OCI-LY1 (cell line): ENCODE data around the gene MTHFD1L.

ENCODE experiments used
- H2AFZ ChIP-seq: fragments of 200-600 bp; sonication (generic), shearing (Covaris generic); 2 replicates; pipeline ENCODE4 v1.6.0; 2014; ENCODE audit warnings: antibody characterized with exemption, mild to moderate bottlenecking, low read length
- H3F3A ChIP-seq: fragments of 200-600 bp; sonication (generic), shearing (Covaris generic); 2 replicates; pipeline ENCODE4 v1.6.0; 2014; ENCODE audit warnings: mild to moderate bottlenecking, antibody characterized with exemption, low read length, moderate library complexity; ENCODE audit not compliant: insufficient read depth
- H3K27ac ChIP-seq: fragments of 200-600 bp; sonication (generic); 2 replicates; pipeline ENCODE4 v1.5.1; 2014; ENCODE audit warnings: low read length, mixed run types, mild to moderate bottlenecking, low read depth; ENCODE audit not compliant: poor library complexity, severe bottlenecking
- H3K27me3 ChIP-seq: fragments of 200-600 bp; sonication (generic); 2 replicates; pipeline ENCODE4 v1.6.0; 2014; ENCODE audit warnings: antibody characterized with exemption, mild to moderate bottlenecking, low read length, moderate library complexity; ENCODE audit not compliant: insufficient read depth
- H3K36me3 ChIP-seq: fragments of 200-600 bp; sonication (generic); 2 replicates; pipeline ENCODE4 v1.6.1; 2014; ENCODE audit warnings: mild to moderate bottlenecking, antibody characterized with exemption, low read length, moderate library complexity, mixed read lengths; ENCODE audit not compliant: insufficient read depth
- H3K4me1 ChIP-seq: fragments of 200-600 bp; sonication (generic); 2 replicates; pipeline ENCODE4 v1.5.1; 2014; ENCODE audit warnings: mild to moderate bottlenecking, low read length, moderate library complexity; ENCODE audit not compliant: insufficient read depth, severe bottlenecking
- H3K4me2 ChIP-seq: fragments of 200-600 bp; sonication (generic), shearing (Covaris generic); 2 replicates; pipeline ENCODE4 v1.6.1; 2014; ENCODE audit warnings: low read length
- H3K4me3 ChIP-seq: fragments of 200-600 bp; sonication (generic); 2 replicates; pipeline ENCODE4 v1.5.1; 2014; ENCODE audit warnings: low read length, low read depth, mild to moderate bottlenecking, mixed read lengths; ENCODE audit not compliant: poor library complexity, severe bottlenecking
- H3K79me2 ChIP-seq: fragments of 200-600 bp; shearing (Covaris generic); 2 replicates; pipeline ENCODE4 v1.6.1; 2016; ENCODE audit warnings: mixed run types, low read length, mixed read lengths; ENCODE audit not compliant: insufficient read depth
- H3K9ac ChIP-seq: fragments of 200-600 bp; sonication (generic), shearing (Covaris generic); 2 replicates; pipeline ENCODE4 v1.6.1; 2014; ENCODE audit warnings: mild to moderate bottlenecking, low read length, mixed read lengths
- H3K9me2 ChIP-seq: fragments of 200-600 bp; sonication (generic), shearing (Covaris generic); 2 replicates; pipeline ENCODE4 v1.6.1; 2014; ENCODE audit warnings: low read depth, mild to moderate bottlenecking, low read length, mixed read lengths
- H3K9me3 ChIP-seq: fragments of 200-600 bp; shearing (Covaris generic); 2 replicates; pipeline ENCODE4 v1.6.1; 2014; ENCODE audit warnings: low read length, mixed read lengths
- H4K20me1 ChIP-seq: fragments of 200-600 bp; sonication (generic), shearing (Covaris generic); 2 replicates; pipeline ENCODE4 v1.6.0; 2016; ENCODE audit warnings: mild to moderate bottlenecking, low read length; ENCODE audit not compliant: insufficient read depth
- EZH2 ChIP-seq: fragments of 200-600 bp; sonication (generic), shearing (Covaris generic); IDR thresholded peaks from 2 replicates; pipeline ENCODE4 v1.8.0; 2017; ENCODE audit warnings: borderline replicate concordance, mixed run types, mild to moderate bottlenecking, antibody characterized with exemption, low read length, moderate library complexity, mixed read lengths
- TF ChIP-seq, protein P1 (sequence below): fragments of 200-600 bp; sonication (generic), shearing (Covaris generic); IDR thresholded peaks from 2 replicates; pipeline ENCODE4 v1.5.1; 2017; ENCODE audit warnings: mild to moderate bottlenecking, antibody characterized with exemption, low read length, moderate library complexity, mixed read lengths

MTHFD1L gene

GRCh38 chr6:151131324-151132007 is 266.0 kb downstream of the MTHFD1L start:
- H3K4me2 ChIP-seq, result no peak overlapping the region
- no peak overlapping the region for H3K4me3 ChIP-seq
- H3K79me2 ChIP-seq, result no peaks in the 10 kb centered on the region
- no peaks in the 10 kb centered on the region for H3F3A ChIP-seq
- H3K27ac ChIP-seq, result no peak overlapping the region
- H4K20me1 ChIP-seq, result no peaks in the 10 kb centered on the region
- H2AFZ ChIP-seq, result no peak overlapping the region
- H3K27me3 ChIP-seq, result no peaks in the 10 kb centered on the region; the same call in 1 of the 2 replicates
- no peaks in the 10 kb centered on the region for H3K9me3 ChIP-seq
- TF ChIP-seq, protein P1, sequence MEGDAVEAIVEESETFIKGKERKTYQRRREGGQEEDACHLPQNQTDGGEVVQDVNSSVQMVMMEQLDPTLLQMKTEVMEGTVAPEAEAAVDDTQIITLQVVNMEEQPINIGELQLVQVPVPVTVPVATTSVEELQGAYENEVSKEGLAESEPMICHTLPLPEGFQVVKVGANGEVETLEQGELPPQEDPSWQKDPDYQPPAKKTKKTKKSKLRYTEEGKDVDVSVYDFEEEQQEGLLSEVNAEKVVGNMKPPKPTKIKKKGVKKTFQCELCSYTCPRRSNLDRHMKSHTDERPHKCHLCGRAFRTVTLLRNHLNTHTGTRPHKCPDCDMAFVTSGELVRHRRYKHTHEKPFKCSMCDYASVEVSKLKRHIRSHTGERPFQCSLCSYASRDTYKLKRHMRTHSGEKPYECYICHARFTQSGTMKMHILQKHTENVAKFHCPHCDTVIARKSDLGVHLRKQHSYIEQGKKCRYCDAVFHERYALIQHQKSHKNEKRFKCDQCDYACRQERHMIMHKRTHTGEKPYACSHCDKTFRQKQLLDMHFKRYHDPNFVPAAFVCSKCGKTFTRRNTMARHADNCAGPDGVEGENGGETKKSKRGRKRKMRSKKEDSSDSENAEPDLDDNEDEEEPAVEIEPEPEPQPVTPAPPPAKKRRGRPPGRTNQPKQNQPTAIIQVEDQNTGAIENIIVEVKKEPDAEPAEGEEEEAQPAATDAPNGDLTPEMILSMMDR, result no peak
- TF ChIP-seq EZH2, result no peak
- no peak overlapping the region for H3K9ac ChIP-seq
- H3K4me1 ChIP-seq, result no peaks in the 10 kb centered on the region
- H3K9me2 ChIP-seq, result no peaks in the 10 kb centered on the region
- H3K36me3 ChIP-seq, result no peaks in the 10 kb centered on the region

DNA sequence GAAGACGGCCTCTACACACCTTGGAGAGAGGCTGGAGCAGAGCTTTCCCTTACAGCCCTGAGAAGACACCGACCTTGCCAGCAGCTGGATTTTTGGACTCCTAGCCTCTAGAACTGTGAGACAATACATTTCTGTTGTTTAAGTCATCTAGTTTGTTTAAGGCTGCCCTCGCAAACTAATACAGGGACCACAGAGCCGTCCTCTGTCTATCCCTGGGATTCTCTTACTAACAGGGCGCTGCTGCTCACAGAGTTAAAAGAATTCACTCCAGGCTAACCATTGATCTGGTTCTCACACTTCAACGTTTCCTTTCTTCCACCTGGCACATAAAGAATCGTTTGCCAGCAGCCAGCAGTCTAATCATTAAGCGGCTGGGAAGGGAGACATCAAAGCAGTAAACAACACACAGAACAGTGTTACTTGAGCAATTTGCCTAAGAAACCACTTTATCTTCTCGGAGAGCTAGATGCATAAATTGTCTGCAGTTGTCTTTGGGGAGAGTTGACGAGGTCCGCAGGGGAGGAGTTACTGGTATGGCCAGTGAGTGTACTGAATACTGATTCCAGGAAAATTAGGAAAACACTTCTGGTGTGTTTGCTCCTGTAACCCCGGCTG is 270.7 kb downstream of the MTHFD1L start:
- Histone ChIP-seq H3K4me2 (no peak overlapping the region), H3K4me1 (no peaks in the 10 kb centered on the region), H3K4me3 (no peak overlapping the region), H3K9me3 (no peaks in the 10 kb centered on the region), H3K36me3 (no peaks in the 10 kb centered on the region), H3K27me3 (no peaks in the 10 kb centered on the region; the same call in 1 of the 2 replicates), H3K9ac (no peak overlapping the region), H3K9me2 (no peaks in the 10 kb centered on the region), H2AFZ (no peak overlapping the region), H3K79me2 (no peaks in the 10 kb centered on the region), H4K20me1 (no peaks in the 10 kb centered on the region), H3K27ac (no peak overlapping the region), H3F3A (no peaks in the 10 kb centered on the region)
- TF ChIP-seq, protein P1, result no peak
- no peak for TF ChIP-seq EZH2

- no peaks in the 10 kb centered on the region for H3K4me1 ChIP-seq
- no peak overlapping the region for H2AFZ ChIP-seq
- H3K4me2 ChIP-seq, result no peak overlapping the region
Observed at GRCh38 chr6:151137542-151137941, 272.0 kb downstream of the MTHFD1L start.

More at GRCh38 chr6:151137542-151137941, 272.0 kb downstream of the MTHFD1L start:
- Histone ChIP-seq H3K9me2 (no peaks in the 10 kb centered on the region), H3K79me2 (no peaks in the 10 kb centered on the region), H3K36me3 (no peaks in the 10 kb centered on the region), H3K4me3 (no peak overlapping the region), H4K20me1 (no peaks in the 10 kb centered on the region), H3F3A (no peaks in the 10 kb centered on the region), H3K27me3 (no peaks in the 10 kb centered on the region; the same call in 1 of the 2 replicates), H3K27ac (no peak overlapping the region), H3K9ac (no peak overlapping the region), H3K9me3 (no peaks in the 10 kb centered on the region)
- TF ChIP-seq, protein P1, result no peak
- no peak for TF ChIP-seq EZH2
